ENCODE results near the gene SLC7A1.

DNA sequence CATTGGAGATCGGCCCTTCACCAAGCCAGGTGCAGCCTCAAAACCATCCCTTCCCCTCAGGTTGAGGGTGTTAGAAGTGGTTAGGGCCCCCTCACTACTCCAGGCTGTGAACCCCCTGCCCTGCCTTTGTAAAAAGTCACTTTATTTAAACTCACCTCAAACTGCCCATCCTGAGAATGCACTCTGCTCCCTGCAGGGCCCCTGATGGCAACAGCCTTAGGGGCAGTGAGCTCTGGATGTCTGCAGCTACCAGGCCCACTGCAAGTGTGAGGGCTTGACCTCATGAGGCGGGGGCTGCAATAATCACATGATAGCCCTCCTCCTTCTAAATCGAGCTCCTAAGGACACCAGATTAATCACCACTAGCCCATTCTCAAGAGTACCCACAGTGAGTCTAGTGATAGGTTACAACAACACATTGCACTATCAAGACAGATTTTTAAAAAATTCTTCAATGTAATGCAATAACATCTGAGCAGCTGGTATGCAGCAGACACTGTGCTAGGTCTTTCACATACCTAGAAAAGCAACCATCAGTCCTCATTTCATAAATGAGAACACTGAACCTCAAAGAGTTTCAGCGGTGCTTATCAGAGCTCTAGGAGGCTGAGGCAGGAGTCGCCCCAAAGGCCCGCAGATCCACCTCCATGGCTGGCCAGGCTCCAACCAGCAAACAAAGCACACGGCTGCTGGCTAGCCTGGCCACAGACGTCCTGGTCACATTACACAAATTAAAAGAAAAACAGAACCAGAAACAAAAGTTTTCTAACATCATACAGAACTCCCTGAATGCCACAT, 26.0 kb downstream of the SLC7A1 start:
- TF ChIP-seq CTCF (IDR thresholded peaks at IDR 0.05; ENCODE audit: low read length) (no peak), EZH2 (IDR thresholded peaks at IDR 0.05; ENCODE audit: borderline replicate concordance, low read length) (no peak)
